Measurements from ENCODE around the gene DOK3. TPM values are rescaled to one million over a fixed set of nuclear protein-coding genes. Genes with fewer than 3 reads are reported as not detected.

The DOK3 gene
- total RNA-seq, 4 donors from 2014 or later = 0.60 to 17.2 (median 7.8) TPM

DNA sequence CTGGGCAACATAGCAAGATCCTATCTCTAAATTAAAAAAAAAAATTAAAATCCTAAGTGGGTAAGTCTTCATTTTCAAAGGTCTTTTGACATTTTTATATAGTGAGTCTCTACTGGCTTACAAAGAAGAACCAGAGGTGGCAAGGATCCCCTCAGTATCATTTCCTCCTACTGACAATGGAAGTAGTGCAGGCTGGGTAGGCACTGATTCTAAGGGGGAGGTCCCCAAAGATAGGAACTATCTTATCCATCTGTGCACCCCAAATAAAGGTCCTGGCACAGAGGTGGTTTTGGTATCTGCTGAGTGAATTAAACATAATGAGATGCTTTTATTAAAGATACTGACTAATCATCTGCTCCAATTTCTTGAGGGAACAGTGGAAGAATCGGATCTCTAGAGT, 40.5 kb upstream of the DOK3 start:
- Histone ChIP-seq H3K4me1 (peaks cover 5 to 52% (median 28%) of the 10 kb centered on the region in 4 donors), H3K9me3 (no peaks in the 10 kb centered on the region), H3K27me3 (no peaks in the 10 kb centered on the region), H3K4me3 (no peak overlapping the region), H3K27ac (no peak overlapping the region), H3K36me3 (no peaks in the 10 kb centered on the region)
- TF ChIP-seq, protein P1, sequence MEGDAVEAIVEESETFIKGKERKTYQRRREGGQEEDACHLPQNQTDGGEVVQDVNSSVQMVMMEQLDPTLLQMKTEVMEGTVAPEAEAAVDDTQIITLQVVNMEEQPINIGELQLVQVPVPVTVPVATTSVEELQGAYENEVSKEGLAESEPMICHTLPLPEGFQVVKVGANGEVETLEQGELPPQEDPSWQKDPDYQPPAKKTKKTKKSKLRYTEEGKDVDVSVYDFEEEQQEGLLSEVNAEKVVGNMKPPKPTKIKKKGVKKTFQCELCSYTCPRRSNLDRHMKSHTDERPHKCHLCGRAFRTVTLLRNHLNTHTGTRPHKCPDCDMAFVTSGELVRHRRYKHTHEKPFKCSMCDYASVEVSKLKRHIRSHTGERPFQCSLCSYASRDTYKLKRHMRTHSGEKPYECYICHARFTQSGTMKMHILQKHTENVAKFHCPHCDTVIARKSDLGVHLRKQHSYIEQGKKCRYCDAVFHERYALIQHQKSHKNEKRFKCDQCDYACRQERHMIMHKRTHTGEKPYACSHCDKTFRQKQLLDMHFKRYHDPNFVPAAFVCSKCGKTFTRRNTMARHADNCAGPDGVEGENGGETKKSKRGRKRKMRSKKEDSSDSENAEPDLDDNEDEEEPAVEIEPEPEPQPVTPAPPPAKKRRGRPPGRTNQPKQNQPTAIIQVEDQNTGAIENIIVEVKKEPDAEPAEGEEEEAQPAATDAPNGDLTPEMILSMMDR (IDR thresholded peaks at IDR 0.05) = no peak
- no peak for TF ChIP-seq POLR2AphosphoS5 (IDR thresholded peaks at IDR 0.05)
- no peak for TF ChIP-seq POLR2A (IDR thresholded peaks at IDR 0.05)
- no peak for TF ChIP-seq EP300 (IDR thresholded peaks at IDR 0.05; ENCODE audit: low read depth)
- WGBS, 2 donors (ENCODE audit: low coverage in 1 of 2) = 80 to 94% methylated on average over 1 of the region's 1 CpG
- no peak for DNase-seq
- intact Hi-C loops (cut with DNase I; ENCODE audit: low total_unique reads) (no loop called here), in situ Hi-C loops (cut with MboI; ENCODE audit: low pct_ligation_motif_present in 1 of 4, low pct_unique_long_range_greater_than_20kb in 1 of 4, low sequenced_read_pairs in 3 of 4) (no loop called here)

DNA sequence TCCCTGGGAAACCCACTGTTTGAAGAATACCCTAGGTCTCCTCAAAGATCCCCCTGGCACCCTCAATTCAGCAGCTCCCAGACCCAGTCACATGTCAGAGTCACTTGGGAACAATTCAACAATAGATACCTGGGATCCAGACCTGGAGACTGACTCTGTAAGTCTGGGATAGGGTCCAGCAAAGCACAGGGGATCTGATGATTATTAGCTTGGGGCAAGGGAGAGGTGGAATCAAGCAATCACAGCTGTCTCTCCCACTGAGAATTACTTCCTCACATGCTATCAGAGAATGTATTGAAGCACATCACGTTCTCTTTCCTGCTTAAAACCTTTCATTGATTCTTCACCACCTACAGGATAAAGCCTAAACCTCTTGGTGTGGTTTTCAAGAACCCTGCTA, 38.9 kb upstream of the DOK3 start:
- intact Hi-C loops (cut with DNase I; ENCODE audit: low total_unique reads) (no loop called here), in situ Hi-C loops (cut with MboI; ENCODE audit: low pct_ligation_motif_present in 1 of 4, low pct_unique_long_range_greater_than_20kb in 1 of 4, low sequenced_read_pairs in 3 of 4) (no loop called here)
- H3K36me3 ChIP-seq = no peaks in the 10 kb centered on the region
- no peak overlapping the region for H3K4me3 ChIP-seq
- peak overlapping the region in 1 of 4 donors; percentile 10 for H3K27ac ChIP-seq
- WGBS, 2 donors (ENCODE audit: low coverage in 1 of 2) = 82% methylated on average over 1 of the region's 1 CpG; no CpG with 5 or more reads in 1 of the 2 donors
- TF ChIP-seq, protein P1 (IDR thresholded peaks at IDR 0.05) = no peak
- TF ChIP-seq POLR2A (IDR thresholded peaks at IDR 0.05) = no peak
- no peak for TF ChIP-seq POLR2AphosphoS5 (IDR thresholded peaks at IDR 0.05)
- TF ChIP-seq EP300 (IDR thresholded peaks at IDR 0.05; ENCODE audit: low read depth) = no peak
- peaks cover 5 to 52% (median 29%) of the 10 kb centered on the region in 4 donors for H3K4me1 ChIP-seq
- DNase-seq = no peak
- H3K27me3 ChIP-seq = no peaks in the 10 kb centered on the region
- H3K9me3 ChIP-seq = no peaks in the 10 kb centered on the region

DNA sequence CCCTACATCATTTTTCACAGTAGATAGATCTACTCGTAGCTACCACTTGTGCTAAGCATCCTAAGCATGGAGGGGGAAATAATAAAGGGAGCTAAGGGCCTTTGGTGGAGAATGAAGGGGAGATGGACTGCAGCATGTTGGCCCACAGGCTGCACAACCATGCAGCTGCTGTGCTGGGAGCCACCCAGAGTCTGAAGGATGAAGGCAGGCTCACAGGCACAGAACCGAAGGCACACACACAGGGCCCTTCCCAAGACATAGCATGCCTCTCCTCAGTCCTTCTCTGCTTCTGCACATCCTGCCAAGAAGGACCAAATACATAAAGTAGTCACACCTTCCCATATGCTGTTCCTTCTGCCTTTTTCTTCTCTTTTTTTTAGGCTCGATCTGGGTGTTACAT, 38.1 kb upstream of the DOK3 start:
- Histone ChIP-seq H3K27ac (peak overlapping the region in 3 of 4 donors; percentile 10 to 27 (median 26)), H3K4me1 (peaks cover 5 to 44% (median 21%) of the 10 kb centered on the region in 4 donors), H3K9me3 (no peaks in the 10 kb centered on the region), H3K4me3 (no peak overlapping the region), H3K36me3 (no peaks in the 10 kb centered on the region), H3K27me3 (no peaks in the 10 kb centered on the region)
- 65 to 94% methylated on average over 2 to 3 of the region's 3 CpGs for WGBS, 2 donors (ENCODE audit: low coverage in 1 of 2)
- no peak for DNase-seq
- intact Hi-C loops (cut with DNase I; ENCODE audit: low total_unique reads) = no loop called here
- in situ Hi-C loops (cut with MboI; ENCODE audit: low pct_ligation_motif_present in 1 of 4, low pct_unique_long_range_greater_than_20kb in 1 of 4, low sequenced_read_pairs in 3 of 4) = no loop called here
- no peak for TF ChIP-seq POLR2AphosphoS5 (IDR thresholded peaks at IDR 0.05)
- TF ChIP-seq POLR2A (IDR thresholded peaks at IDR 0.05) = no peak

DNA sequence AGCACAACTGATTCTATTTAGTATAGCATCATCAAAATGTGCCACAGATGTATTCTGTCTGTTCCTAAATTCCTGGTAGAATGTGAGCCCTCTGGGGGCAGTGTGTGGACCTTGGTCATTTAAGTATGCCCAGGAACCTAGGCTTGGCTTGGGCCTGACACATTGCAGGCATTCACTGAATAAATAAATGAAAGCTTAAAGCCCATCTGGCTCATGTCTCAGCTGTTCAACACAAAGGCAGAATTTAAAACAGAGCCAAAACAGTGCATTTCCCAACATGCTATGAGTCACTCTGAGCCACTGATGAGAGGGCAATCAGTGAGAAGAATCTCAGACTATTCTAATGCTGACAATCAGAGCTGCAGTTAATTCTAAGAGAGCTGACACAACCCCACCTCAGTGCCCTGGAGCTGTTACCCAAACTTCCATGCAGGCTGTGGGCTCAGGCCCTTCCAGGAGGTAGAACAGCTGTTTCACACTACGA, 36.7 kb upstream of the DOK3 start:
- no peak for DNase-seq
- Histone ChIP-seq H3K9me3 (no peaks in the 10 kb centered on the region), H3K27ac (peak overlapping the region; percentile 69 to 90 (median 82)), H3K4me1 (peaks cover 5 to 35% (median 17%) of the 10 kb centered on the region in 4 donors), H3K27me3 (no peaks in the 10 kb centered on the region), H3K36me3 (no peaks in the 10 kb centered on the region), H3K4me3 (no peak overlapping the region)
- in situ Hi-C loops (cut with MboI; ENCODE audit: low pct_ligation_motif_present in 1 of 4, low pct_unique_long_range_greater_than_20kb in 1 of 4, low sequenced_read_pairs in 3 of 4) = no loop called here
- 92% methylated on average over 1 of the region's 1 CpG; no CpG with 5 or more reads in 1 of the 2 donors for WGBS, 2 donors (ENCODE audit: low coverage in 1 of 2)
- peak; percentile 92 to 95 (median 93) for TF ChIP-seq POLR2AphosphoS5 (IDR thresholded peaks at IDR 0.05)
- TF ChIP-seq POLR2A (IDR thresholded peaks at IDR 0.05) = no peak
- TF ChIP-seq, protein P1 (IDR thresholded peaks at IDR 0.05) = no peak
- no peak for TF ChIP-seq EP300 (IDR thresholded peaks at IDR 0.05; ENCODE audit: low read depth)
- intact Hi-C loops (cut with DNase I; ENCODE audit: low total_unique reads) = no loop called here

Data from transverse colon (tissue), 4 donors.